A549 (cell line): ENCODE measurements around the gene UBAC2.

Experiments
- CEBPB ChIP-seq, 2 experiments: fragments of >200 bp in 1 of 2; sonication (Bioruptor Twin) in 1 of 2; formaldehyde crosslinking in 1 of 2; IDR thresholded peaks; 2 replicates each; pipeline ENCODE4 v1.6.1; 2012 to 2016
- ELK1 ChIP-seq: fragments of 150-350 bp; IDR thresholded peaks from 2 replicates; pipeline ENCODE4 v1.6.1; 2014; ENCODE audit warnings: low read depth, mild to moderate bottlenecking, low read length
- HMGXB4 ChIP-seq: fragments of 250-450 bp; sonication (Bioruptor Pico); IDR thresholded peaks from 2 replicates; pipeline ENCODE4 v1.5.0; 2021; ENCODE audit warnings: mild to moderate bottlenecking, moderate library complexity, borderline replicate concordance
- MAFK ChIP-seq: fragments of 450-650 bp; IDR thresholded peaks from 2 replicates; pipeline ENCODE4 v1.6.1; 2014; ENCODE audit not compliant: partially characterized antibody
- MAX ChIP-seq: IDR thresholded peaks from 2 replicates; pipeline ENCODE4 v1.6.1; 2012
- POLR2A ChIP-seq: IDR thresholded peaks from 2 replicates; pipeline ENCODE4 v1.6.1; 2012; ENCODE audit warnings: mild to moderate bottlenecking, low read length
- RAD21 ChIP-seq, 2 experiments: fragments of >200 bp in 1 of 2; sonication (Bioruptor Twin) in 1 of 2; formaldehyde crosslinking in 1 of 2; IDR thresholded peaks in 1 of 2; conservative IDR thresholded peaks in 1 of 2; 2 replicates in 1 of 2; 3 replicates in 1 of 2; pipeline ENCODE4 v1.6.1; 2012 to 2018; ENCODE audit warnings: inconsistent platforms in 1 of 2
- REST ChIP-seq: fragments of 200-600 bp; sonication (generic); IDR thresholded peaks from 2 replicates; pipeline ENCODE4 v1.6.1; 2016; ENCODE audit warnings: antibody characterized with exemption, mild to moderate bottlenecking, moderate library complexity
- SMC3 ChIP-seq: fragments of >200 bp; sonication (Bioruptor Twin); formaldehyde crosslinking; IDR thresholded peaks from 3 replicates; pipeline ENCODE4 v1.6.1; 2018; ENCODE audit warnings: inconsistent platforms
- TF ChIP-seq, protein P1 (sequence below): fragments of >200 bp; sonication (Bioruptor Twin); formaldehyde crosslinking; IDR thresholded peaks from 3 replicates; pipeline ENCODE4 v1.5.1; 2016
- TF ChIP-seq, protein P2 (sequence below): IDR thresholded peaks from 2 replicates; pipeline ENCODE4 v1.6.1; 2012

- no peak for TF ChIP-seq ELK1
- TF ChIP-seq SMC3 = no peak
- no peak for TF ChIP-seq MAX
- TF ChIP-seq, protein P1, sequence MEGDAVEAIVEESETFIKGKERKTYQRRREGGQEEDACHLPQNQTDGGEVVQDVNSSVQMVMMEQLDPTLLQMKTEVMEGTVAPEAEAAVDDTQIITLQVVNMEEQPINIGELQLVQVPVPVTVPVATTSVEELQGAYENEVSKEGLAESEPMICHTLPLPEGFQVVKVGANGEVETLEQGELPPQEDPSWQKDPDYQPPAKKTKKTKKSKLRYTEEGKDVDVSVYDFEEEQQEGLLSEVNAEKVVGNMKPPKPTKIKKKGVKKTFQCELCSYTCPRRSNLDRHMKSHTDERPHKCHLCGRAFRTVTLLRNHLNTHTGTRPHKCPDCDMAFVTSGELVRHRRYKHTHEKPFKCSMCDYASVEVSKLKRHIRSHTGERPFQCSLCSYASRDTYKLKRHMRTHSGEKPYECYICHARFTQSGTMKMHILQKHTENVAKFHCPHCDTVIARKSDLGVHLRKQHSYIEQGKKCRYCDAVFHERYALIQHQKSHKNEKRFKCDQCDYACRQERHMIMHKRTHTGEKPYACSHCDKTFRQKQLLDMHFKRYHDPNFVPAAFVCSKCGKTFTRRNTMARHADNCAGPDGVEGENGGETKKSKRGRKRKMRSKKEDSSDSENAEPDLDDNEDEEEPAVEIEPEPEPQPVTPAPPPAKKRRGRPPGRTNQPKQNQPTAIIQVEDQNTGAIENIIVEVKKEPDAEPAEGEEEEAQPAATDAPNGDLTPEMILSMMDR = no peak
- TF ChIP-seq POLR2A = no peak
- TF ChIP-seq REST = no peak
- TF ChIP-seq HMGXB4 = no peak
- TF ChIP-seq, protein P2, sequence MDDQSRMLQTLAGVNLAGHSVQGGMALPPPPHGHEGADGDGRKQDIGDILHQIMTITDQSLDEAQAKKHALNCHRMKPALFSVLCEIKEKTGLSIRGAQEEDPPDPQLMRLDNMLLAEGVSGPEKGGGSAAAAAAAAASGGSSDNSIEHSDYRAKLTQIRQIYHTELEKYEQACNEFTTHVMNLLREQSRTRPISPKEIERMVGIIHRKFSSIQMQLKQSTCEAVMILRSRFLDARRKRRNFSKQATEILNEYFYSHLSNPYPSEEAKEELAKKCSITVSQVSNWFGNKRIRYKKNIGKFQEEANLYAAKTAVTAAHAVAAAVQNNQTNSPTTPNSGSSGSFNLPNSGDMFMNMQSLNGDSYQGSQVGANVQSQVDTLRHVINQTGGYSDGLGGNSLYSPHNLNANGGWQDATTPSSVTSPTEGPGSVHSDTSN = no peak
- no peak for TF ChIP-seq MAFK
- no peak for TF ChIP-seq CEBPB (IDR thresholded peaks at IDR 0.05)
- TF ChIP-seq RAD21 (conservative IDR thresholded peaks at IDR 0.05 in 1 of 2, IDR thresholded peaks at IDR 0.05 in 1 of 2) = no peak
These were observed 133.6 kb downstream of the UBAC2 start for GRCh38 chr13:99334221-99334620.
